HL-60 (cell line): Measurements from ENCODE around the gene UBTD1.
A peak's percentile ranks its signal among the peaks of the same experiment; 100 is the strongest.

ENCODE experiments used
- DNase-seq, 2 experiments: peaks; one replicate each; pipeline ENCODE4 v3.0.0-alpha.2; 2010 to 2020; ENCODE audit warnings: low read depth in 1 of 2, low spot score in 1 of 2
- H3K27ac ChIP-seq: fragments of 250-450 bp; sonication (Bioruptor Pico); replicated peaks from 2 replicates; pipeline ENCODE4 v1.5.1; 2020; ENCODE audit warnings: mild to moderate bottlenecking, moderate library complexity
- H3K27me3 ChIP-seq: fragments of 250-450 bp; sonication (Bioruptor Pico); 2 replicates; pipeline ENCODE4 v1.5.1; 2021; ENCODE audit warnings: mild to moderate bottlenecking, moderate library complexity; ENCODE audit not compliant: insufficient read depth, poor library complexity, severe bottlenecking
- H3K4me3 ChIP-seq: replicated peaks from 2 replicates; pipeline ENCODE4 v1.5.1; 2011; ENCODE audit warnings: mild to moderate bottlenecking, control low read depth, low read length; ENCODE audit not compliant: insufficient read depth
- GABPA ChIP-seq: IDR thresholded peaks from 2 replicates; pipeline ENCODE4 v1.6.1; 2012; ENCODE audit warnings: low read depth
- POLR2AphosphoS5 ChIP-seq: IDR thresholded peaks from 2 replicates; pipeline ENCODE4 v1.6.1; 2012; ENCODE audit warnings: low read depth
- SPI1 ChIP-seq: IDR thresholded peaks from 2 replicates; pipeline ENCODE4 v1.6.1; 2012; ENCODE audit warnings: low read depth, mild to moderate bottlenecking, borderline replicate concordance
- TF ChIP-seq, protein P1 (sequence below): IDR thresholded peaks from one replicate; pipeline ENCODE4 v1.5.1; 2011; ENCODE audit warnings: low read length, control low read depth, inconsistent platforms; ENCODE audit not compliant: insufficient read depth
- TF ChIP-seq, protein P2 (sequence below): IDR thresholded peaks from 2 replicates; pipeline ENCODE4 v1.6.1; 2012; ENCODE audit warnings: low read depth; ENCODE audit not compliant: insufficient replicate concordance

Gene UBTD1

DNA sequence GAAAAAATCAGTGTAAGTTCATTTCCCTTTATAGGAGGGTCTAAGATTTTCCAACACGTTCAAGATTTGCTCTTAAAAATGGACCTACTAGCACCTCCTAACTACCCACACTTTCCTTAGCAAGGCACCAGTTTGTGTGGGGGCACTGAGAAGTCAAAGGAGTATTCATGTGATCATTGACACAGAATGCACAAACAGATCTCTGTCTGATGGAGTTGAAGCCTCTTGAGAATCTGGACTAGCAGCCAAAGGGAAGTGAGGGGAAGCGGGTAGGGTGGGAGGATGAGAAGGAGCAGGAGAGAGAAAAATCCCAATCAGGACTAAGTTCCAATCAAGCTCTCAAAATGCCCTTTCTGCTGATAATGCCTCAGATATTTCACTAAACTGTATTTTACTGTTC lies 4.6 kb upstream of the UBTD1 start:
- no peak for TF ChIP-seq SPI1
- TF ChIP-seq GABPA, result no peak
- TF ChIP-seq, protein P1, sequence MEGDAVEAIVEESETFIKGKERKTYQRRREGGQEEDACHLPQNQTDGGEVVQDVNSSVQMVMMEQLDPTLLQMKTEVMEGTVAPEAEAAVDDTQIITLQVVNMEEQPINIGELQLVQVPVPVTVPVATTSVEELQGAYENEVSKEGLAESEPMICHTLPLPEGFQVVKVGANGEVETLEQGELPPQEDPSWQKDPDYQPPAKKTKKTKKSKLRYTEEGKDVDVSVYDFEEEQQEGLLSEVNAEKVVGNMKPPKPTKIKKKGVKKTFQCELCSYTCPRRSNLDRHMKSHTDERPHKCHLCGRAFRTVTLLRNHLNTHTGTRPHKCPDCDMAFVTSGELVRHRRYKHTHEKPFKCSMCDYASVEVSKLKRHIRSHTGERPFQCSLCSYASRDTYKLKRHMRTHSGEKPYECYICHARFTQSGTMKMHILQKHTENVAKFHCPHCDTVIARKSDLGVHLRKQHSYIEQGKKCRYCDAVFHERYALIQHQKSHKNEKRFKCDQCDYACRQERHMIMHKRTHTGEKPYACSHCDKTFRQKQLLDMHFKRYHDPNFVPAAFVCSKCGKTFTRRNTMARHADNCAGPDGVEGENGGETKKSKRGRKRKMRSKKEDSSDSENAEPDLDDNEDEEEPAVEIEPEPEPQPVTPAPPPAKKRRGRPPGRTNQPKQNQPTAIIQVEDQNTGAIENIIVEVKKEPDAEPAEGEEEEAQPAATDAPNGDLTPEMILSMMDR, result no peak
- TF ChIP-seq POLR2AphosphoS5, result no peak
- TF ChIP-seq, protein P2, sequence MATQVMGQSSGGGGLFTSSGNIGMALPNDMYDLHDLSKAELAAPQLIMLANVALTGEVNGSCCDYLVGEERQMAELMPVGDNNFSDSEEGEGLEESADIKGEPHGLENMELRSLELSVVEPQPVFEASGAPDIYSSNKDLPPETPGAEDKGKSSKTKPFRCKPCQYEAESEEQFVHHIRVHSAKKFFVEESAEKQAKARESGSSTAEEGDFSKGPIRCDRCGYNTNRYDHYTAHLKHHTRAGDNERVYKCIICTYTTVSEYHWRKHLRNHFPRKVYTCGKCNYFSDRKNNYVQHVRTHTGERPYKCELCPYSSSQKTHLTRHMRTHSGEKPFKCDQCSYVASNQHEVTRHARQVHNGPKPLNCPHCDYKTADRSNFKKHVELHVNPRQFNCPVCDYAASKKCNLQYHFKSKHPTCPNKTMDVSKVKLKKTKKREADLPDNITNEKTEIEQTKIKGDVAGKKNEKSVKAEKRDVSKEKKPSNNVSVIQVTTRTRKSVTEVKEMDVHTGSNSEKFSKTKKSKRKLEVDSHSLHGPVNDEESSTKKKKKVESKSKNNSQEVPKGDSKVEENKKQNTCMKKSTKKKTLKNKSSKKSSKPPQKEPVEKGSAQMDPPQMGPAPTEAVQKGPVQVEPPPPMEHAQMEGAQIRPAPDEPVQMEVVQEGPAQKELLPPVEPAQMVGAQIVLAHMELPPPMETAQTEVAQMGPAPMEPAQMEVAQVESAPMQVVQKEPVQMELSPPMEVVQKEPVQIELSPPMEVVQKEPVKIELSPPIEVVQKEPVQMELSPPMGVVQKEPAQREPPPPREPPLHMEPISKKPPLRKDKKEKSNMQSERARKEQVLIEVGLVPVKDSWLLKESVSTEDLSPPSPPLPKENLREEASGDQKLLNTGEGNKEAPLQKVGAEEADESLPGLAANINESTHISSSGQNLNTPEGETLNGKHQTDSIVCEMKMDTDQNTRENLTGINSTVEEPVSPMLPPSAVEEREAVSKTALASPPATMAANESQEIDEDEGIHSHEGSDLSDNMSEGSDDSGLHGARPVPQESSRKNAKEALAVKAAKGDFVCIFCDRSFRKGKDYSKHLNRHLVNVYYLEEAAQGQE, result no peak
- H3K27me3 ChIP-seq, result no peaks in the 10 kb centered on the region
- H3K27ac ChIP-seq, result no peak overlapping the region
- DNase-seq, result no peak
- H3K4me3 ChIP-seq, result no peak overlapping the region

DNA sequence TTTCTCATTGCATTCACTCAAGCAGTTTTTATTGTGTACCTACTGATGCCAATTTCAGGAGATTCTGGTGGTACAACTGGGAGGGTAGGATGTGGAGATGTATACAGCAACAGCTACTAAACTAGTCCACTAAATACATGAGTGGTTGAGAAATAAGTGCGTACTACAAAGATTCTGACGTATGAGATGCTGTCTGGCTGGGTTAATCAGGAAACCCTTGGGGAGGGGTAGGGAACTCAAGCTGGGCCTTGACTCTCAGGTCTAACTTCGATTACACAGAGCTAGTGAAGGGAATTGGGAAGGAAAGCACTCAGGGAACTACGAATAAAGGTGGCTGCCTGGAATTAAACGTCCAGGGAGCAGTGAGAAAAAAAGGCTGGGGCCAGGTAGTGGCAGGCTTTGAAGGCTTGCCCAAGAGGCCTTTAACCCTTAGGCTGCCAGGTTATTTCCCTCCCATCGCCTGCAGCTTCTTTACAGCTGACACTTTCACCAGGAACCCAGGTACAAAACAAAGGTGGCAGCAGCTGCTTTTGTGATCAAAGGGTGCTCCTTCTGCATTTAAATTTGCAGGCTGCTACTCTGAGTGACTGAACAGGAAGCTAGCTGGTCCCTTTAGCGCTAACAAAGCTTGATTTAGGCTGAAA lies 3.7 kb upstream of the UBTD1 start:
- Histone ChIP-seq H3K4me3 (no peak overlapping the region), H3K27me3 (no peaks in the 10 kb centered on the region), H3K27ac (no peak overlapping the region)
- DNase-seq, result no peak
- TF ChIP-seq, protein P2, result no peak
- TF ChIP-seq SPI1 (no peak), POLR2AphosphoS5 (no peak), GABPA (no peak)
- TF ChIP-seq, protein P1, result no peak

DNA sequence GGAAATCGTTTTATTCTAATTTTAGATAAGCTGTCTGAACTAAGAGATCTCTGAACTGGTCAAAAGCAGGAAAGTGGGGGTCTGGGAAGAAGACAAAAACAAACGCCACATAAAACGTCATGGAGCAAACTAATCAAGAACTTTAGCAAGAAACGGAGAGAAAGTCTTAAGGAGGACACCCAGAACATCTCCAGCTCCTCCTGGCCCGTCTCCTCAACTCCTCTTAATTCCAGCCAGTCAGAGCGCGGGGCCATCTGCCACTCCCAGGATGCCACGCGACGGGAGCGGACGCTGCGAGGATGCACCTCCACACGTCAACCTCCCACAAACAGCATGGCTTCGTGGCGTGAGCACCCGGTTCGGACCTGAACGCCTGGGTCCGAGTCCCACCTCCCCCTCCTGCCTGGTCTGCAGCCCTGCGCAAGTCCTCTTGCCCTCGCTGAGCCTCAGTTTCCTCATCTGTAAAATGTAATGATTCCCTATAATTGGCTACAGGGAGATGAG lies 1.1 kb upstream of the UBTD1 start:
- TF ChIP-seq, protein P1, result no peak
- TF ChIP-seq POLR2AphosphoS5, result peak; percentile 92
- peak overlapping the region; percentile 85 for H3K27ac ChIP-seq
- no peaks in the 10 kb centered on the region for H3K27me3 ChIP-seq
- peak overlapping the region; percentile 95 for H3K4me3 ChIP-seq
- peak; percentile 79 to 89 for DNase-seq
